ENCODE results near the gene SIGLEC9.

SIGLEC9 gene

GRCh38 chr19:51145916-51146493, 21.3 kb downstream of the SIGLEC9 start:
- DNase-seq (ENCODE audit: low read depth in 2 of 2), result no peak

DNA sequence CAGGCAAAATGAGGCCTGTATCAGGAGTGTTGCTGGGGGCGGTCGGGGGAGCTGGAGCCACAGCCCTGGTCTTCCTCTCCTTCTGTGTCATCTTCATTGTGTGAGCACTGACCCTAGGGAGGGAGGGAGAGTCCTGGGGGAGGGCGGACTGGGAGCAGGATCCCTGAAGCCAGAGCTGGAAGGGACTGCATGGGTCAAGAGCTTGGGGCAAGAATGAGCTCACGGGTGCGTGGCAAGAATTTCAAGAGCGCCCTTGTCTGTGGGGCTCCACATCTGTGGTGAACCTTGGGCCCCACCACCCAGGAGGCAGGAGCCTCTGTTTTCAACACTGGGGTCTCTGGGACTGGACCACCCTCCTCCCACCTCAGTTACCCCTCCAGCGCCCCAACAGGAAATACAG, 22.0 kb downstream of the SIGLEC9 start:
- no peak for DNase-seq (ENCODE audit: low read depth in 2 of 2)

DNA sequence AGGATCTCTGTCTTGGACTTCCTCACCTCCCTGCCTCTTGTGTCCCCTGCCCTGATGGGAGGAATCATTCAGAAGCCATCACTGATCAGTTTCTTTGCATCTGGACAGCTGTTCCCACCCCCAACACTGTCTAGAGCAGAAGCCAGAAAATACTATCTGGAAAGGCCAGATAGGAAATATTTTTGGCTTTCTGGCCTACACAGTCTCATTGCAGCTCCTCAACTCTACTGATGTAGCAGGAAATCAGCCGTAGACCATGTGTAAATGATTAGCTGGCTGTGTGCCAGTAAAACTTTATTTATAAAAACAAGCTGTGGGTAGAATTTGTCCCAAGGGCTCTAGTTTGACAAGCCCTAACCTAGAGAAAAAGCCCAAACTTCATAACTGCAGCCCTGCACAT, 23.0 kb downstream of the SIGLEC9 start:
- DNase-seq (ENCODE audit: low read depth in 2 of 2), result no peak

DNA sequence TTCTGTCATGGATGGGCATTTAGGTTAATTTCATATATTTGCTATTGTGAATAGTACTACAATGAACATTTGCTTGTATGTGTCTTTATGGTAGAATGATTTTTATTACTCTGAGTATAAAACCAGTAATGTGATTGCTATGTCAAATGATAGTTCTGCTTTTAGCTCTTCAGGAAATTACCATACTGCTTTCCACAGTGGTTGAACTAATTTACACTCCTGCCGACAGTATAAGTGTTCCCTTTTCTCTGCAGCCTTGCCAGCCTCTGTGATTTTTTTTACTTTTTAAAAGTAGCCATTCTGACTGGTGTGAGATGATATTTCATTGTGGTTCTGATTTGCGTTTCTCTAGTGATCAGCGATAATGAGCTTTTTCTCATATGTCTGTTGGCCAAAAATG, 23.9 kb downstream of the SIGLEC9 start:
- DNase-seq (ENCODE audit: low read depth in 2 of 2), result no peak

DNA sequence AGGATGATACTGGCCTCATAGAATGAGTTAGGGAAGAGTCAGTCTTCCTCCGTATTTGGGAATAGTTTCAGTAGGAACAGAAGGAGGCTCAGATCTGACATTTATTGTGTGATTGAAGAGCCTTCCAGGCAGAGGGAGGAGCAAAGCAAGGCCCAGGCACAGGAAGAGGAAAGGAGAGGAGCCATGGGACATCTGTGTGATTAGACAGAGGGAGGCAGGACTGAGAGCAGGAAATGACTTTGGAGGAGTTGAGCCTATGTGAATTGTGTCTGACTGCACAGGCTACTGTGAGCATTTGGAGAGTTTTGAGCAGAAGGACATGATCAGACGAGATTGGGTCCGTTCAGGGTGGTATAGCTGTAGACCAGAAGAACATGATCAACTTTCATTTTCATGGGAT, 25.9 kb downstream of the SIGLEC9 start:
- DNase-seq (ENCODE audit: low read depth in 2 of 2), result no peak

DNA sequence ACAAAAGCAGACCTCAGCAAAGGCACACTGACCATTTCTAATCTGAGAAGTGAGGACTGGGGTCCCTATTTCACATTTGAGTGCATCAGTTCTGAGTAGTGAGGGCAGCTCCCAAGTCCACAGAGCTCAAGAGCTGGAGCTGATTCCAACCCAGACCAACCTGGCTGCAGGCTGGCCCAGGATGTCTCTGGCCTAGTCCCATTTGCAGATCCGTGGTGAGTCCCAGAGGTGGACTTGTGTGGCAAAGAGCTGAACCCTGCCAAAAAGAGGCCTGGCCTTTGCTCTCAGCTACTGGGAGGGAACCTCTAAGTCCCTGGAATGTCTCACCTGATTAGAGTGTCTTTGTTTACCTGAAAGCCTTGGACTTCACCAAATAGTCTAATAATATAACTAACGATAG, 32.0 kb downstream of the SIGLEC9 start:
- no peak for DNase-seq (ENCODE audit: low read depth in 2 of 2)

- DNase-seq (ENCODE audit: low read depth in 2 of 2), result no peak
These were observed 32.6 kb downstream of the SIGLEC9 start for GRCh38 chr19:51157265-51157664.

GRCh38 chr19:51158474-51159129, 33.9 kb downstream of the SIGLEC9 start:
- DNase-seq (ENCODE audit: low read depth in 2 of 2), result peak; percentile 68 to 79

- DNase-seq (ENCODE audit: low read depth in 2 of 2), result no peak
These were observed 35.0 kb downstream of the SIGLEC9 start for GRCh38 chr19:51159656-51160055.

DNA sequence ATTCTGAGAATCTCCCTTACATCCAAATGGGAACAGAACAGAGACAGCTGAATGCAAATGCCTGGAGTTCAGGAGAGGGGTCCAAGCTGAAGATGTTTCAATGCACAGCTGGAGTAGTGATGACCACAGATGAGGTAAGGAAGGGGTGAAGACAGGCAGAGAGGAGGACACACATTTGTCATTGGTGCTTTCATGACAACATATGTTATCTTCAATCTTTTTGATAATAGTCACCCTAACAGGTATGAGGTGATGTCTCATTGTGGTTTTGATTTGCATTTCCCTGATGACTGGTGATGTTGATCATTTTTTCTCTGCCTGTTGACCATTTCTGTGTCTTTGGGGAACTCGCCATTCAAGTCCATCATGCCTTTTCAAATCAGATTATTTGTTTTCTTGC, 36.6 kb downstream of the SIGLEC9 start:
- no peak for DNase-seq (ENCODE audit: low read depth in 2 of 2)

GRCh38 chr19:51161867-51162496, 37.3 kb downstream of the SIGLEC9 start:
- no peak for DNase-seq (ENCODE audit: low read depth in 2 of 2)

DNA sequence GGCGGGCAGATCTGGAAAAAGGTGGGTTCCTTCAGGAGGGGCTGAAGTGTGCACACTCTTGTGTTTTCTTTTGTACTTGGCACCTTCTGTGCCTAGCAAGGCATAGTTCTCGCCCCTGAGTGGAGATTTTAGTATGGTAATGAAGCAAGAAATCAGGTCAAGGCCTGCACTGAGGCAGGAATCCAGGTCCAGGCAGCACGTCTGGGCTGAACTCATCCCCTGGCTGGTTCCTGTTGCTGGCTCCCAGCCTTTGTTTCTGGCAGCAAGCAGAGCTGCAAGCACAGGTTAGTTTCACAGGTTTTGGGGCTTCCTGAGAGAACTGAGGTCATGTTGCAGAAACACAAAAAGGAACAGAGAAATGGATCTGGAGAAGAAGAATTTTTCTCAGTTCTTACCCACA, 38.6 kb downstream of the SIGLEC9 start:
- no peak for DNase-seq (ENCODE audit: low read depth in 2 of 2)

DNA sequence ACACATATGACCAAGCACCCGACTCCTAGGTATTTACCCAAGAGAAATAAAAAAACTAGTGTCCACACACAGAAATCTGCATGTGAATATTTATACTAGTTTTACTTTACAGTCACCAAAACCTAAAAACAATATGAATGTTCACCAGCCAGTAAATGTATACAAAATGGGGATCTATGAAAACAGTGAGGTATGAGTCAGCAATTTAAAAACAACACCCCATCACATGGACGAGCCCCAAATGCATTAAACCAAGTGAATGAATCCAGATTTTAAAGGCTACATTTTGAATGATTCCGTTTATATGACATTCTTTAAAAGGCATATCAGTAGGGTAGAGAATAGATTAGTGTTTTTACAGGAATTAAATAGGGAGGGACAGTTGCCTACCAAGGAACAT, 39.5 kb downstream of the SIGLEC9 start:
- no peak for DNase-seq (ENCODE audit: low read depth in 2 of 2)

DNA sequence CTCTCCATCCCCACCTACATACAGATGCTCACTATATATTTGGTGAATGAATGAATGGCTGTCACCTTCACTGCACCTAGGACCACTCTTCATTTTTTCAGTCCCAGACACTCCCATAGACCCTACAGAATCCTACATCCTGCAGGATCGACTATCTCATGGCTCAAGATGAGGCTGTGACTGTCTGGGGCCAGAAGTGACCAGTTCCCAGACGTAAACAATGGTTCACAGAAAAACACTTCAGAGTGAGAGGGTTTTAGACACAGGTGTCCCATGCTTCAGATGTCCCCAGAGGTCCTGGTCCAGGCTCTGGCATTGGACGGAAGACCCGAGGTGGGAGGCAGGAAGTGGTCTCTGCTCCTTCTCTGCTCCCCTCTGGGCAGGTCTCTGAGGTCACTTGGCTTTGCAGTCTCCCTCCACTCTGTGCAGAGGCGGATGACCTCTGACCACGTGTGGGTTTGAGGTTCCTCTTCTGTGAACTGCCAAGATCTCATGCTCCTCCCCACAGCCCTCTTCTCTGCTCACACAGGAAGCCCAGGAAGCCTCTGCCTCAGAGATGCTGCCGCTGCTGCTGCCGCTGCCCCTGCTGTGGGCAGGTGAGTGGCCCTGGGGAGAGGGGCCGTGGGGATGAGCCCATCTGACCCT, 42.3 kb downstream of the SIGLEC9 start:
- DNase-seq (ENCODE audit: low read depth in 2 of 2), result no peak

GRCh38 chr19:51168564-51169282, 44.0 kb downstream of the SIGLEC9 start:
- no peak for DNase-seq (ENCODE audit: low read depth in 2 of 2)

DNA sequence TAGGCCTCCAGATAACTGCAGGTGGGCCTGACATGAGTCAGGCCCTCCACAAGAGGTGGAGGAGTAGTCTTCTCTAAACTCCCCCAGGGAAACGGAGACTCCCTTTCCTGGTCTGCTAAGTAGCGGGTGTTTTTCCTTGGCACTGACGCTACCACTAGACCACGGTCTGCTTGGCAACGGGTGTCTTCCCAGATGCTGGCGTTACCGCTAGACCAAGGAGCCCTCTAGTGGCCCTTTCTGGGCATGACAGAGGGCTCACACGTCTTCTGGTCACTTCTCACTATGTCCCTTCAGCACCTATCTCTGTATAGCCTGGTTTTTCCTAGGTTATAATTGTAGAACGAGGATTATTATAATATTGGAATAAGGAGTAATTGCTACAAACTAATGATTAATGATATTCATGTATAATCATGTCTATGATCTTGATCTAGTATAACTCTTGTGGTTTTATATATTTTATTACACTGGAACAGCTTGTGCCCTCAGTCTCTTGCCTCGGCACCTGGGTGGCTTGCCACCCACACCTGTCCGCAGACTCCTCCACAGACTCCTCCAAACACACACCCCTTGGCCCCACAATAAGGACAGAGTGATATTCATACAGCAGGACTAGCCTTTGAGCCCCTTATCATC, 44.7 kb downstream of the SIGLEC9 start:
- DNase-seq (ENCODE audit: low read depth in 2 of 2), result peak; percentile 29 to 62

GRCh38 chr19:51172223-51172622, 47.5 kb downstream of the SIGLEC9 start:
- DNase-seq (ENCODE audit: low read depth in 2 of 2), result no peak

- DNase-seq (ENCODE audit: low read depth in 2 of 2), result no peak
These were observed 49.0 kb downstream of the SIGLEC9 start for GRCh38 chr19:51173681-51174080.

DNA sequence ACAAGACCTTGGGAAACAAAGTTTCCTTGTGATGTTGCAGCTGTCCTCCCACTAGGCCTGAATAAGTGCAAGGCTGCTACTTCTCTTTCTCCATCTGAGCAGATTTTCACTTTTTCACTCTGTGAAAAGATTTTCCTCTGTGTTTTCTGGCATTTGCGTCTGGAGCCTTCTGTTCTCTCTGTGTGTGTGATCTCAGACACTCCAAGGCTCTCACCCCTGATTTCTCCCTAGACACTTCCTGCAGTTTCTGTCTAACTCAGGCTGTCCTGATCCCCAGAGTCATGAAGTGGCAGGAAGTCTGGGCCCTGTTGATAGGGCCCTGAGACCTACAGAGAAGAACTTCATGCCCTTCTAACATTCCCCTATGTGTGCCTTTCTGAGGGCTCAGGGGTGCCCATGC, 54.5 kb downstream of the SIGLEC9 start:
- no peak for DNase-seq (ENCODE audit: low read depth in 2 of 2)
